Fibroblast of the aortic adventitia (primary cell): ENCODE measurements around the gene MYL4. TPM values are rescaled to one million over a fixed set of nuclear protein-coding genes. Genes with fewer than 3 reads are reported as not detected.

Experiments used
- DNase-seq: peaks from one replicate; pipeline ENCODE4 v3.0.0-alpha.2; 2010; ENCODE audit warnings: low read depth
- H3K4me3 ChIP-seq: 2 replicates; pipeline ENCODE4 v1.5.1; 2011; ENCODE audit warnings: low read depth, mild to moderate bottlenecking, control low read depth, low read length, moderate library complexity
- CTCF ChIP-seq: IDR thresholded peaks from 2 replicates; pipeline ENCODE4 v1.5.1; 2011; ENCODE audit warnings: mild to moderate bottlenecking, low read length, control low read depth, inconsistent platforms; ENCODE audit not compliant: insufficient read depth
- small RNA-seq: library from RNA; depleted of rRNA; stranded (forward); fragments of <200 nt; gene quantifications from one replicate; pipeline ENCODE3, GENCODE V24; 2012
- total RNA-seq: library from RNA; depleted of rRNA; stranded (reverse); fragments of >200 nt; gene quantifications from 2 replicates; pipeline ENCODE4 v1.2.3, GENCODE V29; 2012; ENCODE audit warnings: low replicate concordance

Gene MYL4
- total RNA-seq, 1 donor: not detected

GRCh38 chr17:47270946-47271705, 62.0 kb downstream of the MYL4 start:
- no peak for DNase-seq
- no peak overlapping the region for H3K4me3 ChIP-seq
- TF ChIP-seq CTCF: no peak

GRCh38 chr17:47272491-47272890, 63.3 kb downstream of the MYL4 start:
- no peak overlapping the region for H3K4me3 ChIP-seq
- no peak for TF ChIP-seq CTCF
- no peak for DNase-seq

GRCh38 chr17:47273245-47273644, 64.1 kb downstream of the MYL4 start:
- H3K4me3 ChIP-seq: no peak overlapping the region
- no peak for DNase-seq
- TF ChIP-seq CTCF: no peak

Small RNA genes within 50 kb of the gene (small RNA-seq; reads per million reads assigned to genes)
- not detected for gene RNU7-186P

Other genes with a start within 250 kb of the MYL4 start
- gene RPRML, start 230.1 kb upstream of the MYL4 start, total RNA-seq: not detected in 2 replicates
- 32.9 and 128 TPM in 2 replicates for gene CDC27, start 20.1 kb upstream of the MYL4 start, total RNA-seq
- gene ITGB3, start 44.5 kb downstream of the MYL4 start, total RNA-seq: 5.8 and 22.0 TPM in 2 replicates
- gene EFCAB13, start 114.6 kb downstream of the MYL4 start, total RNA-seq: 4.9 and 5.6 TPM in 2 replicates